Body of pancreas (tissue), 4 donors: ENCODE results near the gene ADGRL1.
"Not testable (repeated sequence)": the region's sequence is repeated elsewhere in the genome, so short reads cannot be mapped to it uniquely, and the experiment has no call there.

ENCODE experiments used
- POLR2A ChIP-seq, 3 donors: fragments of 450-650 bp; IDR thresholded peaks; one replicate each; pipeline ENCODE4 v1.6.1; 2016; ENCODE audit warnings: antibody characterized with exemption in 3 of 3, mild to moderate bottlenecking in 2 of 3
- TF ChIP-seq, protein P1 (sequence below), 7 experiments: fragments of 450-650 bp in 4 of 7; fragments of 200-600 bp in 3 of 7; sonication (generic) in 3 of 7; IDR thresholded peaks; one replicate each; pipeline ENCODE4 v1.5.1; 2016 to 2019; ENCODE audit warnings: antibody characterized with exemption in 7 of 7

DNA sequence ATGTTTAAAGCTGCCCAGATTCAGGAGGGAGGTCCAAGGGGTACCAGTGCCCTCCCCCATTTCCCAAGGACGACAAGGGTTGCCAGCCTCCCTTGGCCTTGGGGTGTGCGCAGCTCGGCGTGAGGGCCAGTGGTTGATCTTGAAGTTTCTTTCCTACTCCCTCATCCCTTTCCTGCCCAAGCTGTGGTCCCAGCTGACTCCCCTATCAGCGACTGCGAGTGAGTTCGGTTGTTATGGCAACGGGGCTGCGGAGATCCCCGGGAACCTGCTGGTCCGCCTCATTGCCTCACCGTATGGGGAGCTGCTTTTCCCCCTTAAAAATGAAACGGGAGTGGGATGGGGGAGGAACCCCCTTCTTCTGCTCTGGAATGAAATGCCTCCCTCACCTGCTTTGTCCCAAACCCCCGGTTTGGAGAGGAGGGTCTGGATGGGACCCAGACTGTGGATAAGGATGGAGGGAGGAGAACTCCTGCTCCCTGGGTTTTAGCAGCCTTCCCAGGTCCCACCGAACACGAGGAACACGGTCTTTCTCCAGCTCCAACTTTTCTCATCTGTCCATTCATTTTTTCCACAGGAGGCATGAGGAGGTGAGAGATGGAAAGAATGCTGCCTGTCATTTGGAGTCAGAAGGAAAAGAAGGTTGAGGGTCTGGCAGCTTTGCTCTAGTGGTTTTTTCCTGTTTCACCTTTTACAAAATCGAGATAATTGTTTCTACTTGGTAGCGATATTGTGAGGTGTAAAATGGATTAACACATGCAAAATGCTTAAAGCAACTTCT, 48.0 kb upstream of the ADGRL1 start:
- TF ChIP-seq, protein P1, sequence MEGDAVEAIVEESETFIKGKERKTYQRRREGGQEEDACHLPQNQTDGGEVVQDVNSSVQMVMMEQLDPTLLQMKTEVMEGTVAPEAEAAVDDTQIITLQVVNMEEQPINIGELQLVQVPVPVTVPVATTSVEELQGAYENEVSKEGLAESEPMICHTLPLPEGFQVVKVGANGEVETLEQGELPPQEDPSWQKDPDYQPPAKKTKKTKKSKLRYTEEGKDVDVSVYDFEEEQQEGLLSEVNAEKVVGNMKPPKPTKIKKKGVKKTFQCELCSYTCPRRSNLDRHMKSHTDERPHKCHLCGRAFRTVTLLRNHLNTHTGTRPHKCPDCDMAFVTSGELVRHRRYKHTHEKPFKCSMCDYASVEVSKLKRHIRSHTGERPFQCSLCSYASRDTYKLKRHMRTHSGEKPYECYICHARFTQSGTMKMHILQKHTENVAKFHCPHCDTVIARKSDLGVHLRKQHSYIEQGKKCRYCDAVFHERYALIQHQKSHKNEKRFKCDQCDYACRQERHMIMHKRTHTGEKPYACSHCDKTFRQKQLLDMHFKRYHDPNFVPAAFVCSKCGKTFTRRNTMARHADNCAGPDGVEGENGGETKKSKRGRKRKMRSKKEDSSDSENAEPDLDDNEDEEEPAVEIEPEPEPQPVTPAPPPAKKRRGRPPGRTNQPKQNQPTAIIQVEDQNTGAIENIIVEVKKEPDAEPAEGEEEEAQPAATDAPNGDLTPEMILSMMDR (IDR thresholded peaks at IDR 0.05) = not testable (repeated sequence)
- not testable (repeated sequence) for TF ChIP-seq POLR2A (IDR thresholded peaks at IDR 0.05)
